HL-60 (cell line): ENCODE results near the gene LYPD3.

Source experiments
- CTCF ChIP-seq: IDR thresholded peaks from one replicate; pipeline ENCODE4 v1.5.1; 2011; ENCODE audit warnings: low read length, control low read depth, inconsistent platforms; ENCODE audit not compliant: insufficient read depth
- GABPA ChIP-seq: IDR thresholded peaks from 2 replicates; pipeline ENCODE4 v1.6.1; 2012; ENCODE audit warnings: low read depth
- POLR2AphosphoS5 ChIP-seq: IDR thresholded peaks from 2 replicates; pipeline ENCODE4 v1.6.1; 2012; ENCODE audit warnings: low read depth
- REST ChIP-seq: IDR thresholded peaks from 2 replicates; pipeline ENCODE4 v1.6.1; 2012; ENCODE audit warnings: low read depth; ENCODE audit not compliant: insufficient replicate concordance
- SPI1 ChIP-seq: IDR thresholded peaks from 2 replicates; pipeline ENCODE4 v1.6.1; 2012; ENCODE audit warnings: low read depth, mild to moderate bottlenecking, borderline replicate concordance

DNA sequence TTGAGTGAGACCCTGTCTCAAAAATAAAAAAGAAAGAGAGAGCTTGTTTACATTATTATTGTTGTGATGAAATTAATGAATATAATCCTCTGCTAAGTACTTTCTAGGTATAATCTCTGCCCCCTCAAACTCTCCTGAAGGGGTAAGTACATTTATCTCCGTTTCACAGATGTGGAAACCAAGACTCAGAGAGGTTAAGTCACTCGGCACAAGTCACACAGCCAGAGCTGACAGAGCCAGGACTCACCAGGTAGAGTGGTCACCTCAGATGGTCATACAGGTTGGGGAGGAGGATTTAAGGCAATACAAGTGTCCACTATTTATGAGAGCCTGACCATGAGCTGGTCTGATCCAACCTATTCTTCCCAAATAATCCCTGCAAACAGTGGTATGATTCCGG lies 15.2 kb upstream of the LYPD3 start:
- TF ChIP-seq POLR2AphosphoS5 (no peak), CTCF (no peak), GABPA (no peak), SPI1 (no peak), REST (no peak)
